ENCODE results near the gene ARL6IP4.

DNA sequence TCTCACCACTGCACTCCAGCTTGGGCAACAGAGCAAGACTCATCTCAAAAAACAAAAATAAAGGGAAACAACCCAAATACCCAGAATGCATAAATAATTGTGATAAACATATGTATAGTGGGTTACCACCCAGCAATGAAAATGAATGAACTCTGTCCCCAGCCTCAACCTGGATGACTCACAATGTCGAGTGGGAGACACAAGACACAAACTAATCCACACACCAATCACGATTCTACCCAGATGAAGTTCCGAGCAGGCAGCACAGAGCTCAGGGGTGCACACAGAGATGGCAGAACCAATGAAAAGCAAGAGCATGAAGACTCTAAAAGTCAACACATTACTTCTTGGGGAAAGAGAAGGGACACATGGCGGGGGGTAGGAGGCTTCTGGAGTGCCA, 41.4 kb upstream of the ARL6IP4 start:
- TF ChIP-seq CHD2 (IDR thresholded peaks at IDR 0.05; ENCODE audit: low read length, partially characterized antibody), result no peak
- TF ChIP-seq KDM5A (IDR thresholded peaks at IDR 0.05), result no peak
- TF ChIP-seq RARB (CRISPR knock-in tag; IDR thresholded peaks at IDR 0.05), result no peak
- no peak for TF ChIP-seq ZSCAN20 (CRISPR knock-in tag; IDR thresholded peaks at IDR 0.05)
- TF ChIP-seq, protein P1, sequence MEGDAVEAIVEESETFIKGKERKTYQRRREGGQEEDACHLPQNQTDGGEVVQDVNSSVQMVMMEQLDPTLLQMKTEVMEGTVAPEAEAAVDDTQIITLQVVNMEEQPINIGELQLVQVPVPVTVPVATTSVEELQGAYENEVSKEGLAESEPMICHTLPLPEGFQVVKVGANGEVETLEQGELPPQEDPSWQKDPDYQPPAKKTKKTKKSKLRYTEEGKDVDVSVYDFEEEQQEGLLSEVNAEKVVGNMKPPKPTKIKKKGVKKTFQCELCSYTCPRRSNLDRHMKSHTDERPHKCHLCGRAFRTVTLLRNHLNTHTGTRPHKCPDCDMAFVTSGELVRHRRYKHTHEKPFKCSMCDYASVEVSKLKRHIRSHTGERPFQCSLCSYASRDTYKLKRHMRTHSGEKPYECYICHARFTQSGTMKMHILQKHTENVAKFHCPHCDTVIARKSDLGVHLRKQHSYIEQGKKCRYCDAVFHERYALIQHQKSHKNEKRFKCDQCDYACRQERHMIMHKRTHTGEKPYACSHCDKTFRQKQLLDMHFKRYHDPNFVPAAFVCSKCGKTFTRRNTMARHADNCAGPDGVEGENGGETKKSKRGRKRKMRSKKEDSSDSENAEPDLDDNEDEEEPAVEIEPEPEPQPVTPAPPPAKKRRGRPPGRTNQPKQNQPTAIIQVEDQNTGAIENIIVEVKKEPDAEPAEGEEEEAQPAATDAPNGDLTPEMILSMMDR (IDR thresholded peaks at IDR 0.05), result no peak
- TF ChIP-seq POLR2A (IDR thresholded peaks at IDR 0.05; ENCODE audit: low read length), result no peak

Data from A549 (cell line).